Mucosa of stomach (tissue), 1 donor: ENCODE data around the gene KCNJ12.
"Not testable (repeated sequence)": the region's sequence is repeated elsewhere in the genome, so short reads cannot be mapped to it uniquely, and the experiment has no call there.

ENCODE experiments used
- H3K27me3 ChIP-seq: one replicate; pipeline ENCODE4 v1.7.0; 2013; ENCODE audit warnings: mild to moderate bottlenecking, low read length; ENCODE audit not compliant: control insufficient read depth, insufficient read depth
- H3K36me3 ChIP-seq: one replicate; pipeline ENCODE4 v1.7.0; 2013; ENCODE audit warnings: low read length; ENCODE audit not compliant: control insufficient read depth, insufficient read depth
- H3K4me1 ChIP-seq: one replicate; pipeline ENCODE4 v1.7.0; 2013; ENCODE audit warnings: mild to moderate bottlenecking, low read length; ENCODE audit not compliant: control insufficient read depth, insufficient read depth
- H3K4me3 ChIP-seq: one replicate; pipeline ENCODE4 v1.7.0; 2013; ENCODE audit warnings: low read length
- H3K9ac ChIP-seq: one replicate; pipeline ENCODE4 v1.7.0; 2013; ENCODE audit warnings: mild to moderate bottlenecking, low read length, moderate library complexity
- H3K9me3 ChIP-seq: one replicate; pipeline ENCODE4 v1.7.0; 2013; ENCODE audit warnings: mild to moderate bottlenecking, low read length, moderate library complexity; ENCODE audit not compliant: control insufficient read depth
- donor health status: Pancreatic carcinoma.

KCNJ12 gene

DNA sequence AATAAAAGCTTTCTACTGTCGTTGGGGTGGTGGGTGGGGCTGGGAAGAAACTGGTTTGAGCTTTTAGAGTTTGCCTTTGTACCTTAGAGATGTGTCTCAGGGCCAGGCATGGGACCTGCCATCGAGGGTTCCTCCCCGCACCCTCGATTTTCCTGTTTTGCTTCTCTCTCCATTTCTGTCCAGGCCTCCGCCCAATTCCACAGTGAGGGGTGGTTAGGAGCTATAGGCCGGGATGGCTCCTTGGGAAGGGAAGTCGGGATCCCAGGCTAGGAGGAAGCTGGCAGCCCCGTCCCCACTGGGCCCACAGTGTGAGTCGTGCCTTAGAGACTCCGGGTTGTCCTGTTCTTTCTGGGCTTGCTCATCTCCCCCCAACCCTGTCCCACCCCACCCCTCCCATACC is 41.2 kb downstream of the KCNJ12 start:
- not testable (repeated sequence) for H3K36me3 ChIP-seq, H3K4me3 ChIP-seq, H3K27me3 ChIP-seq

DNA sequence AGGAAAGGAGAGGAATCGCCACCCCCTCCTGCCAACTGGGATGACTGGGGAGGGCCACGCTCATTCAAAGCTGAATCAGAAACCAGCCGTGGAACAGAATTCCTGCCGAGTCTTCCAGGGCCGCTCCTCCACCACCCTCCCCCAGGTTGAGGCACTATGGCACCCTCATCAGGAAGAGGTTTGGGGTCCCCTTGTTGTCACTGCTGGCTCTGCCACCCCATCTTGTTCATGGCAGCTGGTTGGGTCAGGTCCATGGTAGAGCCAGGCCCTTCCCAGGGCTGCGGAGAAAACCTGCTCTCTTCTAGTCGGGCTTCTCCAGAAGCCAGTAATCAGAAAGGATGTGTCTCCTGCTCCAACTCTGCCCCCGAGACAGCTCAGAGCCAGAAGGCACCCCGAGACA is 41.8 kb downstream of the KCNJ12 start:
- no peak overlapping the region for H3K9ac ChIP-seq
- no peaks in the 10 kb centered on the region for H3K9me3 ChIP-seq
- no peaks in the 10 kb centered on the region for H3K4me1 ChIP-seq
- H3K27me3 ChIP-seq, result no peaks in the 10 kb centered on the region
- H3K36me3 ChIP-seq, result no peaks in the 10 kb centered on the region
- H3K4me3 ChIP-seq, result no peak overlapping the region

More for the DNA sequence above, 41.2 kb downstream of the KCNJ12 start:
- H3K9me3 ChIP-seq, H3K9ac ChIP-seq, H3K4me1 ChIP-seq: not testable (repeated sequence)

DNA sequence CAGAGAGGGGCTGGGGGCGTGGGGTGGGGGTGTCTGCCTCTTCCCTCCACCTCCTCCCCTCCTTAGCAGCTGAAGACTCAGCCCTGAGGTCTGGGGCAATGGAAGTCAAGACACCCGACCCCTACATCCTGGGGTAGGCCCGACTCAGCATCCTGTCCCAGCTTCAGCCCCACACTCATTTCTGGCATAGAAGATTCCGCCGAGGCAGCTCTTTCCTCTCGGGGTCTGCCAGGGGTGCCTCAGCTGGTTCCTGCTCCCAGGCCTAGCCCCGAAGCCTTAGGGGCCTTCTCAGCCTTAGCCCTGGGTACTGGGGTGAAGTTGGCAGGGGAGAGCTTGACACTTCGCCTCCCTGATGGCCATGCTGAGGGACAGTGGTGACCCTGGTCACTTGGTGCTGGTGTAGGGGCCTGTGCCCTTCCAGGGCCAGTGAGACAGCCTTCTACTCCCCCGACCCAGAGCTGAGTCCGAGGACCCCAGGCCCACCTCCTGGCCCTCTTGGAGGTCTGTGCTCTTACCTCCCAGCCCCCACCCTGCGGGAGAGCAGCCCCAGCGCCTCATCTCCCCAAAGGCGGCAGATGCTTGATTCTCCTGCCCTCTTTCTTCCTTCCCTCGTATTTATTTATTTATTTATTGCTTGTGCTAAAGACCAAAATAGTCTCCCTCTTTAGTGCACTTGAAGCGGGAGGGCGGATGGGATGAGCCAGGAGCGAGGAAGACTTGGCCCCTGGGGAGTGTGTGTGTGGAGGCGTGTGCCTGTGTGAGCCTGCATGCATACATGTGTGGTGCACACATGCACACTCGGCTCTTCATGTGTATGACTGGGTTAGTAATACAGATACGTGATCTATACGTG is 42.5 kb downstream of the KCNJ12 start:
- H3K4me1 ChIP-seq, result no peaks in the 10 kb centered on the region
- H3K27me3 ChIP-seq, result no peaks in the 10 kb centered on the region
- no peak overlapping the region for H3K4me3 ChIP-seq
- no peaks in the 10 kb centered on the region for H3K36me3 ChIP-seq
- H3K9ac ChIP-seq, result no peak overlapping the region
- no peaks in the 10 kb centered on the region for H3K9me3 ChIP-seq

DNA sequence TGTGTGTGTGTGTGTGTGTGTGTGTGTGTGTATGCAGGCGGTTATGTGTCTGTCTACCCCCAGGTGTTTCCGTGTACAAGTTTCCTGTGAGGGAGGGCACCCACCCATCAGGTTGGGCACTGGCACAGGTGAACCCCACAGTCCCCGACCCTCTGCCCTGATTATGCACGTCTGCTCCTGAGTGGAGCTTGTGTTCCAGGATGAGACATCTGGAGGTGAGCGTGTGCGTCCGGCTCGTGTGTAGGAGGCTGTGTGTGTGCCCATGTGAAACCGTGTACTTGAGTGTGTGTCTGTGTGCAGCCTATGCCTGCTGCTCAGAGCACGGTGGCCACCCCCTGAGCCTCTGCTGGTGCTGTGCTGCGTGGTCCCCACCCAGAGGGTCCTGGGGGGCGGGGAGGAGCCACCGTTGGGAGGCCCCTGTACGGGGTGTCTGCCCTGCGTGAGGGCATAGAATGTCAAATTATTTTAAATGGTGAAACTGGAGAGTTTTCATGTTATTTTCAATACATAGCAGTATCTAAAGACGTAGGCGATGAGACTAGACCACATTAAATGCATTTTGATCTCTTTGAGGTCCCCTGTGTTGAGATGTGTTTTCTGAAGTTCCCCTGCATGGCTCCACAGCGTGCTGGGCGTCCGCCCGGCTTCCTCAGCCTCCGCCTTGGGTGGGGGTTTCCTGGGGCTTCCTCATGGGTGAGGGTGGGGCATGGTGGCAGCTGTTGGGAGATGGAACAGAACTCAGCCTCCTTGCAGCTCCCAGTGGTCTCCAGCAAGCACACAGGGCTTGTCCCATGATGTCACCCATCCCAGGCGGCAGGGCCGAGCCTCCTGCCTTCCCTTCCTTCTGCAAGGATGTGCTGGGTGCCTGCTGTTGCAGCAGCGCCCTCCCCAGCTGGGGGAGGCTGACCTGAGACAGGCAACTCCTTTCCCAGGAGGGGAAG is 43.4 kb downstream of the KCNJ12 start:
- no peaks in the 10 kb centered on the region for H3K9me3 ChIP-seq
- H3K4me3 ChIP-seq, result no peak overlapping the region
- no peaks in the 10 kb centered on the region for H3K4me1 ChIP-seq

DNA sequence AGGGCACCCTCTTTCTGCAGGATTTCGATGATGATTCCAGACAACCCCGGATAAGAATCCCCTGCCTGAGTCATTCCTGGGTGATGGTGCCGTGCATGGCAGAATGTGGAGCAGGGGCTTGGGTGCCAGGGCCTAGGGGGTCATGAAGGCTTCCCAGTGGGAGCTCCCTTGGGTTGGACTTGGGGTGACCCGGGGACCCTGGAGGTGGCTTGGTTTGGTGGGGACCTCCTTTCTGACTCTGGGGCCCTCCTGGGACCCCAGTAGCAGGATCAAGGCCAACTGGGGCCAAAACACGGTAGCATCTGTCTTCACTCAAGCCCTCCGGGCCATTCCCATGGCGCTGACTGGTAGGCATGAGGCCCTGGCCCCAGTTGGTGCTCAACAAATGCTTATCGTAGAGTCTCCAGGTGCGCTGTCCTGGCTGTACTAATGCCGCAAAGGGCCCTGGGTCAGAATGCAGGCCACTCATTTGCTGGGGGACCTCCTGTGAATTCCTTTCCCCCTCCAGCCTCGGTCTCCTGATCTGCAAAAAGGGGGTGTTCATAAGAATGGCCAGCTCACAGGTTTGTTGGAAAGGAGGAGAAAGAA is 44.4 kb downstream of the KCNJ12 start:
- not testable (repeated sequence) for H3K36me3 ChIP-seq, H3K9ac ChIP-seq, H3K9me3 ChIP-seq, H3K4me1 ChIP-seq, H3K4me3 ChIP-seq, H3K27me3 ChIP-seq

More for the DNA sequence above, 43.4 kb downstream of the KCNJ12 start:
- Histone ChIP-seq H3K27me3 (no peaks in the 10 kb centered on the region), H3K9ac (no peak overlapping the region), H3K36me3 (no peaks in the 10 kb centered on the region)

DNA sequence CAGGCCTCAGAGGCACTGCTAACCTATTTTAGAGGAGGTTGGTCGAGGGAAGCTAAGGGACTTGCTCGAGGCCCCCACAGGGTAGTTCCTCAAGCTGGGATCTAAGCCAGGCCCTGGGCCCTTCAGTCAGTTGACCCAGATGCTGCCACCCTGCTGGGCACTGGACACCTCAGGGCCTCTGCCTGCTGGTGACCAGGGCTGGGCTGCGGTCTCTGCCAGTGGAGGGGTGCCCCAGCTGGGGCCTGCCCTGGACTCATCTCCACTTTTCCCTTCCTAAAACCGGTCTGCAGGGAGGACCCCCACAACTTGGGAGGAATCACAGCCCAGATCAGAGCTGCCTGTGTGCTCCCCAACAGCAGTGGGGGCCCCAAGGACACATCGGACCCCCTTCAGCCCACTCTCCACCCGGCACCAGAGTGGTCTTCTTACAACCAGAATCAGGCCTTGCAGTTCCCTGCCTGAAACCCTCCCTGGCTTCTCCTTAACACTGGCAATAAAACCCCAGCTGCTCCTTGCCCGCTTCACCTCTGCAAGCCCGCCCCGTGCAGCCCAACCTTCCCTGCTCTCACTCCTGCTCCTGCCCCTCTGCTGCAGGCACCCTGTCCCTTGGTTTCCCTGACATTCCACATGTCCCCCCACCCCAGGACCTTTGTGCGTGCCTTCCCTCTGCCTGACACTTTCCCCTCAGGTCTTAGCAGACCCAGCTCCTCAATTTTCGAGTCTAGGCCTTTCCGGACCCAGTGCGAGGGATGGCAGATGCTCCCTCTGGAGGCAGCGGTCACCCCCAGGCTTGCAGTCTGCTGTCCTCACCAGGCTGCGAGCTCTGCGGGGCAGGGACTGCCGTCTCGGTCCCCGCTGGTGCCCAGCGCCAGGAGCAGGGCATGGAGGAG is 45.5 kb downstream of the KCNJ12 start:
- not testable (repeated sequence) for H3K27me3 ChIP-seq, H3K9me3 ChIP-seq, H3K4me3 ChIP-seq, H3K36me3 ChIP-seq, H3K9ac ChIP-seq, H3K4me1 ChIP-seq

DNA sequence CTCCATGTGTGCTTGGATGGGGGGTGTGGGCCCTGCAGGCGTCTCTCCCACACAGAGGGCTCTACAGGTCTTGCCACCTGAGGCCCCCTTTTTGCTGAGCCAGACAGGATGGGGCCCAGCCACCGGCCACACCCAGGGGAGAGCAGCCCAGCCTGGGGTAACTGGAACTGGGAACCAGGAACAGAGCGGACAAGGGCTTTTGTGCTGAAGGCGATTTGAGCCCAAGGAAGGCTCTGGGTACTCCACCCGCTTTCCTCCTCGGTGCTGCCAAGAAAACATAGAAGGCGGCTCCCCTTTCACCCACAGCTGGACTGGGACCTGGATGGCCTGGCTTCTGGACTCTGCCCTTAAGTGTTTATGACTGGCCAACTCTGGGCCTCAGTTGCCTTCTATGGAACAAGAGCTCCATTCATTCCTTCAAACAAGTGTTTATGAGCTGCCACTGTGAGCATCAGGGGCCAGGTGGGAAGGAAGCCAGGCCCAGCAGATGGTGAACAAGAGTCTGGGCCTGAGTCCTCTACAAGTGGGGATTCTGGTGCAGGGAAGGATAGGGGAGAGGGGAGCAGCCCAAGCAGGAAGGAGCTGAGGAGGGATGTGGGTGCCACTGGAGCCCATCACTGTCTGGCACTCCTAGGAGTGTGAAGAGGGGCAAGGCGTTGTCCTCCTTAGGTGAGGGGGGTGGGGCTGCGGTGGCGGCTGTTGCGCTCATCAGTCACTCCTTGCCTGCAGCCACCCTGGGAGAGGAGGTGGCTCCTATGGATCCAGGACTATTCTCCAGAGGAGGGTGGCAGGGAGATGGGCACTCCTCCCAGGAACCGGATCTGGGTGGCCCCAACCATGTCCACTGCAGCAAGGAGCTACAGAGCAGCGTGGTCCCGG is 46.4 kb downstream of the KCNJ12 start:
- H3K27me3 ChIP-seq, H3K36me3 ChIP-seq, H3K9me3 ChIP-seq, H3K9ac ChIP-seq, H3K4me1 ChIP-seq, H3K4me3 ChIP-seq: not testable (repeated sequence)

DNA sequence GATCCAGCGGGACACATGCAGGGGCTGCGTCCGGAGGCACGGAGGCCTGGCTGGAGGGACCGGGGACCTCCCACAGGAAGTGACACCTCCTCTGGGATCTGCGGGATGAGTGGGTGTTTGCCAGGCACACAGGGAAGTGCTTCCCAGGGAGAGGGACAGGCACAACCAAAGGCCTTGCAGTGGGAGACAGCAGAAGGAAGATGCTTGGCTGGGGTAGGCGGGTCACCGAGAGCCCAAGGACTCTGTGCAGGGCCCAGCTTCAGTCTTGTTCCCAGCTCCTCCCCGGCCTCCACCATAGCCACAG is 47.0 kb downstream of the KCNJ12 start:
- H3K9me3 ChIP-seq, H3K4me1 ChIP-seq, H3K27me3 ChIP-seq, H3K36me3 ChIP-seq, H3K9ac ChIP-seq, H3K4me3 ChIP-seq: not testable (repeated sequence)

DNA sequence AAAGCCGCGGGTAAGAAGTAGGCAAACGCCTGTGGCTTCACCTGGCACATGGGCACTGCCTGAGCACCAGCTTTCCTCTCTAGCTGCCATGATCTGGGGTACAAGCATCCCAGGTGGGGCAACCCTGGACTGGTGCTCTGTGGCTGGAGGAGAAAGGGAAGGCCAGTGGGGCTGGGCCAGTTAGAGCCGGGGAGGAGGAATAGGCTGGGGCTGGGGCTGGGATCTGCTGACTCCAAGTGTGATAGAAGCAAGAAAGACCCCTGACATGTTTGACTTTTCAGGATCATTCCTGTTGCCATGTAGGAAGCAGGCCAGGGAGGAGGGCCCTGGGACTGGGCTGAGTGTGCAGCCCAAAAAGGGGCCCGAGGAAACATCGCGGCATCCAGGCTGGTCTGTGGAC is 48.5 kb downstream of the KCNJ12 start:
- not testable (repeated sequence) for H3K27me3 ChIP-seq, H3K4me3 ChIP-seq, H3K36me3 ChIP-seq, H3K9me3 ChIP-seq, H3K9ac ChIP-seq, H3K4me1 ChIP-seq

DNA sequence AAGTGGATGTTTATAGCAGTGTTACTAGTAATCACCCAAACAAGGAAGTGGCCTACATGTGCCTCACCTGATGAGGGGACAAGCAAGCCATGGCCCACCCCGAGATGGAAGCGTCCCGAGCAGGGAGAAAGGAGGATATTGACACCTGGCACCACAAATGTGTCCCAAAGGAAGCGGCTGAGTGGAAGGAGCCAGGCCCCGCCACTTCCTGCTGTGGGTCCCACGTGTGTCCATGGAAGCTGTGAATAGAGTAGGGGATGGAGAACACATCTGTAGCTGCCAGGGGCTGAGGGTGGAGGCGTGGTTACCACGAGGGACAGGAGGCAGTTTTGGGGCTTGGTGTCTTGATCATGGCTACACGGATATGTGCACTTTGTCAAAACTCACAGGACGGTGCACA is 49.2 kb downstream of the KCNJ12 start:
- Histone ChIP-seq H3K9ac (no peak overlapping the region), H3K9me3 (no peaks in the 10 kb centered on the region), H3K27me3 (no peaks in the 10 kb centered on the region), H3K4me1 (no peaks in the 10 kb centered on the region), H3K4me3 (no peak overlapping the region), H3K36me3 (no peaks in the 10 kb centered on the region)

DNA sequence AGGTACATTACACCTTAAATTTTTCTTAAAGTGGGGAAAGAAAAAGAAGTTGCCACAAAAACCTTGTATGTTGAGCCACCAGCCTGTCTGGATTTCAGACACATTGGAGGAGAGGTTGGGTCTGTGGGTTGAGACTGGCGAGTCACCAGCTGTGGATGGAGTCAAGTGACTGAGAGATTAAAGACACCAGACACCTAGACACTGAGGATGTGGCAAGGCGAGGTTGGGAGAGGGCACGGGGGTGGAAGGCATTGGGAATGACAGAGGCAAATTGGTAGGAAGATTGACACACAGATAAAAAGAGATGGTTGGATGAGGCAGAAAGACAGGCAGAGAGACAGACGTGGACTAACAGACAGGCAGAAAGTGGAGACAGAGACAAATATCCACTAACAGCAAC is 49.6 kb downstream of the KCNJ12 start:
- Histone ChIP-seq H3K9me3 (no peaks in the 10 kb centered on the region), H3K9ac (no peak overlapping the region)

More for the DNA sequence above, 49.6 kb downstream of the KCNJ12 start:
- H3K36me3 ChIP-seq, result no peaks in the 10 kb centered on the region
- no peaks in the 10 kb centered on the region for H3K4me1 ChIP-seq
- no peak overlapping the region for H3K4me3 ChIP-seq
- no peaks in the 10 kb centered on the region for H3K27me3 ChIP-seq
